HepG2 (cell line): ENCODE measurements around the gene CAT. TPM values are rescaled to one million over a fixed set of nuclear protein-coding genes. Genes with fewer than 3 reads are reported as not detected.

Experiments
- CHD4 ChIP-seq: fragments of 200-600 bp; sonication (generic); IDR thresholded peaks from 2 replicates; pipeline ENCODE4 v1.7.0; 2017; ENCODE audit warnings: mild to moderate bottlenecking, low read length, borderline replicate concordance
- IKZF1 ChIP-seq: fragments of 450-650 bp; IDR thresholded peaks from 2 replicates; pipeline ENCODE4 v1.7.1; 2016
- NR1H2 ChIP-seq: sonication (generic); formaldehyde crosslinking; IDR thresholded peaks from 2 replicates; pipeline ENCODE4 v1.8.1; 2022; ENCODE audit warnings: low read depth, missing genetic modification reagents, borderline replicate concordance
- SNAPC2 ChIP-seq: sonication (generic); formaldehyde crosslinking; IDR thresholded peaks from 2 replicates; pipeline ENCODE4 v1.8.1; 2022; ENCODE audit warnings: mild to moderate bottlenecking, missing genetic modification reagents
- WIZ ChIP-seq: sonication (generic); formaldehyde crosslinking; IDR thresholded peaks from 2 replicates; pipeline ENCODE4 v1.5.1; 2020; ENCODE audit warnings: mild to moderate bottlenecking, missing genetic modification reagents
- ZC3H13 ChIP-seq: sonication (generic); formaldehyde crosslinking; IDR thresholded peaks from 2 replicates; pipeline ENCODE4 v1.8.1; 2023; ENCODE audit warnings: mild to moderate bottlenecking, missing genetic modification reagents, moderate library complexity
- ZNF264 ChIP-seq: sonication (generic); formaldehyde crosslinking; IDR thresholded peaks from 2 replicates; pipeline ENCODE4 v1.4.0; 2020; ENCODE audit warnings: missing genetic modification reagents
- ZNF501 ChIP-seq: sonication (generic); formaldehyde crosslinking; IDR thresholded peaks from 2 replicates; pipeline ENCODE4 v1.5.1; 2020; ENCODE audit warnings: mild to moderate bottlenecking, moderate library complexity, missing genetic modification reagents
- ZNF558 ChIP-seq: sonication (generic); formaldehyde crosslinking; IDR thresholded peaks from 2 replicates; pipeline ENCODE4 v1.9.0; 2022; ENCODE audit warnings: mild to moderate bottlenecking, missing genetic modification reagents, borderline replicate concordance
- ZNF652 ChIP-seq: IDR thresholded peaks from 2 replicates; pipeline ENCODE4 v1.6.1; 2016; ENCODE audit warnings: low read depth, borderline replicate concordance
- ZNF678 ChIP-seq: sonication (generic); formaldehyde crosslinking; IDR thresholded peaks from 2 replicates; pipeline ENCODE4 v1.4.0; 2020; ENCODE audit warnings: mild to moderate bottlenecking, missing genetic modification reagents
- polyA plus RNA-seq, 8 experiments: library from polyadenylated mRNA; depleted of rRNA in 3 of 8; stranded (reverse) in 7 of 8; unstranded in 1 of 8; fragments of >200 nt; fragmentation: Illumina TruSeq in 4 of 8; extraction: Trizol in 4 of 8; gene quantifications; 2 replicates each; pipeline versions ENCODE4 v1.2.1 to v1.2.3, GENCODE V29; 2011 to 2016; ENCODE audit warnings: low read depth in 4 of 8, missing spikeins in 1 of 8, mixed read lengths in 1 of 8; ENCODE audit not compliant: insufficient read depth in 1 of 8
- total RNA-seq, 5 experiments: library from RNA; depleted of rRNA; stranded (reverse); fragments of >200 nt; fragmentation: Illumina TruSeq; extraction: Trizol; gene quantifications; 2 replicates each; pipeline ENCODE4 v1.2.3, GENCODE V29; 2016; ENCODE audit warnings: low read depth in 1 of 5
- TF ChIP-seq, protein P1 (sequence below): sonication (generic); formaldehyde crosslinking; IDR thresholded peaks from 2 replicates; pipeline ENCODE4 v1.4.0; 2020; ENCODE audit warnings: missing genetic modification reagents, borderline replicate concordance
- TF ChIP-seq, protein P2 (sequence below): IDR thresholded peaks from 2 replicates; pipeline ENCODE4 v1.6.1; 2016; ENCODE audit warnings: mild to moderate bottlenecking
- TF ChIP-seq, protein P3 (sequence below): fragments of 450-650 bp; IDR thresholded peaks from 2 replicates; pipeline ENCODE4 v1.6.1; 2017
- TF ChIP-seq, protein P4 (sequence below): sonication (generic); formaldehyde crosslinking; IDR thresholded peaks from 2 replicates; pipeline ENCODE4 v1.8.0; 2022; ENCODE audit warnings: mild to moderate bottlenecking, missing genetic modification reagents, borderline replicate concordance
- TF ChIP-seq, protein P5 (sequence below): sonication (generic); formaldehyde crosslinking; IDR thresholded peaks from 2 replicates; pipeline ENCODE4 v1.4.0; 2020; ENCODE audit warnings: missing genetic modification reagents, mild to moderate bottlenecking, borderline replicate concordance
- TF ChIP-seq, protein P6 (sequence below): sonication (generic); formaldehyde crosslinking; IDR thresholded peaks from 2 replicates; pipeline ENCODE4 v1.5.0; 2020; ENCODE audit warnings: mild to moderate bottlenecking, missing genetic modification reagents
- TF ChIP-seq, protein P7 (sequence below): sonication (generic); formaldehyde crosslinking; IDR thresholded peaks from 2 replicates; pipeline ENCODE4 v1.5.0; 2020; ENCODE audit warnings: missing genetic modification reagents

Gene CAT
- total and polyA plus RNA-seq, 2 of the 13 experiments (the other 11 are each of a cell fraction or from before 2014, with no cell fraction given) = 107 to 136 TPM

DNA sequence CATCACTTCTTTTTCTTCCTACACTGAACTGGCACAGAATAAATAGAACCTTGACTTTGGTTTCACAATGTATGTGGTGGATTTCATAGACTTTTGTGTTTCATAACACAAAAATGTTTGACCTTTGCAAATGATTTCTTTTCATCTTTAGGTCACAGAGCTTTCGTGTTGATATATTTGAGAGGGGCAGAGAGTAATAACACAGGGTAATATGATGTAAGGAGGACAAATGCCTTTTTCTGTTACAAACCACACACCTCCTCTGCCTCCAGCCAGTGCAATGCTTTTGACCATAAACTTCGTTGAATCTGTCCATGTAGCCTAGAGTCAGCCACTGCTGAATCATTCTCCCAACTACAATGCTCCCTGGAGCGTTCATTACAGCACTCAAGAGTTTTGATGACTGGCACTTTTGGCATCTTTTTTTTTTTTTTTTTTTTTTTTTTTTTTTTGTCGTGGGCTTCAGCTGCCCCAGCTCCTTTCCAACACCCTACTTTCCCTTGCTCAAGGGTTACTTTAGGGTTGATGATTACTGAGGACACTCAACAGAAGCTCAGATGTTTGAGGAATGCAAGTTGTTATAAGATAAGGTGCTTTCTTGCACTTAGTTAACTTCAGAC is 11.4 kb upstream of the CAT start (continued):
- TF ChIP-seq, protein P1, sequence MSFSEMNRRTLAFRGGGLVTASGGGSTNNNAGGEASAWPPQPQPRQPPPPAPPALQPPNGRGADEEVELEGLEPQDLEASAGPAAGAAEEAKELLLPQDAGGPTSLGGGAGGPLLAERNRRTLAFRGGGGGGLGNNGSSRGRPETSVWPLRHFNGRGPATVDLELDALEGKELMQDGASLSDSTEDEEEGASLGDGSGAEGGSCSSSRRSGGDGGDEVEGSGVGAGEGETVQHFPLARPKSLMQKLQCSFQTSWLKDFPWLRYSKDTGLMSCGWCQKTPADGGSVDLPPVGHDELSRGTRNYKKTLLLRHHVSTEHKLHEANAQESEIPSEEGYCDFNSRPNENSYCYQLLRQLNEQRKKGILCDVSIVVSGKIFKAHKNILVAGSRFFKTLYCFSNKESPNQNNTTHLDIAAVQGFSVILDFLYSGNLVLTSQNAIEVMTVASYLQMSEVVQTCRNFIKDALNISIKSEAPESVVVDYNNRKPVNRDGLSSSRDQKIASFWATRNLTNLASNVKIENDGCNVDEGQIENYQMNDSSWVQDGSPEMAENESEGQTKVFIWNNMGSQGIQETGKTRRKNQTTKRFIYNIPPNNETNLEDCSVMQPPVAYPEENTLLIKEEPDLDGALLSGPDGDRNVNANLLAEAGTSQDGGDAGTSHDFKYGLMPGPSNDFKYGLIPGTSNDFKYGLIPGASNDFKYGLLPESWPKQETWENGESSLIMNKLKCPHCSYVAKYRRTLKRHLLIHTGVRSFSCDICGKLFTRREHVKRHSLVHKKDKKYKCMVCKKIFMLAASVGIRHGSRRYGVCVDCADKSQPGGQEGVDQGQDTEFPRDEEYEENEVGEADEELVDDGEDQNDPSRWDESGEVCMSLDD = no peak
- no peak for TF ChIP-seq SNAPC2 (CRISPR knock-in tag)
- TF ChIP-seq, protein P2, sequence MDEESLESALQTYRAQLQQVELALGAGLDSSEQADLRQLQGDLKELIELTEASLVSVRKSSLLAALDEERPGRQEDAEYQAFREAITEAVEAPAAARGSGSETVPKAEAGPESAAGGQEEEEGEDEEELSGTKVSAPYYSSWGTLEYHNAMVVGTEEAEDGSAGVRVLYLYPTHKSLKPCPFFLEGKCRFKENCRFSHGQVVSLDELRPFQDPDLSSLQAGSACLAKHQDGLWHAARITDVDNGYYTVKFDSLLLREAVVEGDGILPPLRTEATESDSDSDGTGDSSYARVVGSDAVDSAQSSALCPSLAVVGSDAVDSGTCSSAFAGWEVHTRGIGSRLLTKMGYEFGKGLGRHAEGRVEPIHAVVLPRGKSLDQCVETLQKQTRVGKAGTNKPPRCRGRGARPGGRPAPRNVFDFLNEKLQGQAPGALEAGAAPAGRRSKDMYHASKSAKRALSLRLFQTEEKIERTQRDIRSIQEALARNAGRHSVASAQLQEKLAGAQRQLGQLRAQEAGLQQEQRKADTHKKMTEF (CRISPR knock-in tag) = peak; percentile 91
- TF ChIP-seq, protein P3, sequence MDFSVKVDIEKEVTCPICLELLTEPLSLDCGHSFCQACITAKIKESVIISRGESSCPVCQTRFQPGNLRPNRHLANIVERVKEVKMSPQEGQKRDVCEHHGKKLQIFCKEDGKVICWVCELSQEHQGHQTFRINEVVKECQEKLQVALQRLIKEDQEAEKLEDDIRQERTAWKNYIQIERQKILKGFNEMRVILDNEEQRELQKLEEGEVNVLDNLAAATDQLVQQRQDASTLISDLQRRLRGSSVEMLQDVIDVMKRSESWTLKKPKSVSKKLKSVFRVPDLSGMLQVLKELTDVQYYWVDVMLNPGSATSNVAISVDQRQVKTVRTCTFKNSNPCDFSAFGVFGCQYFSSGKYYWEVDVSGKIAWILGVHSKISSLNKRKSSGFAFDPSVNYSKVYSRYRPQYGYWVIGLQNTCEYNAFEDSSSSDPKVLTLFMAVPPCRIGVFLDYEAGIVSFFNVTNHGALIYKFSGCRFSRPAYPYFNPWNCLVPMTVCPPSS = no peak
- TF ChIP-seq, protein P4, sequence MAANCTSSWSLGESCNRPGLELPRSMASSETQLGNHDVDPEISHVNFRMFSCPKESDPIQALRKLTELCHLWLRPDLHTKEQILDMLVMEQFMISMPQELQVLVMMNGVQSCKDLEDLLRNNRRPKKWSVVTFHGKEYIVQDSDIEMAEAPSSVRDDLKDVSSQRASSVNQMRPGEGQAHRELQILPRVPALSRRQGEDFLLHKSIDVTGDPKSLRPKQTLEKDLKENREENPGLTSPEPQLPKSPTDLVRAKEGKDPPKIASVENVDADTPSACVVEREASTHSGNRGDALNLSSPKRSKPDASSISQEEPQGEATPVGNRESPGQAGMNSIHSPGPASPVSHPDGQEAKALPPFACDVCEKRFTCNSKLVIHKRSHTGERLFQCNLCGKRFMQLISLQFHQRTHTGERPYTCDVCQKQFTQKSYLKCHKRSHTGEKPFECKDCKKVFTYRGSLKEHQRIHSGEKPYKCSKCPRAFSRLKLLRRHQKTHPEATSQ = no peak; the same call in 1 of the 2 replicates
- no peak for TF ChIP-seq IKZF1
- no peak for TF ChIP-seq ZNF678 (CRISPR knock-in tag)
- TF ChIP-seq, protein P5, sequence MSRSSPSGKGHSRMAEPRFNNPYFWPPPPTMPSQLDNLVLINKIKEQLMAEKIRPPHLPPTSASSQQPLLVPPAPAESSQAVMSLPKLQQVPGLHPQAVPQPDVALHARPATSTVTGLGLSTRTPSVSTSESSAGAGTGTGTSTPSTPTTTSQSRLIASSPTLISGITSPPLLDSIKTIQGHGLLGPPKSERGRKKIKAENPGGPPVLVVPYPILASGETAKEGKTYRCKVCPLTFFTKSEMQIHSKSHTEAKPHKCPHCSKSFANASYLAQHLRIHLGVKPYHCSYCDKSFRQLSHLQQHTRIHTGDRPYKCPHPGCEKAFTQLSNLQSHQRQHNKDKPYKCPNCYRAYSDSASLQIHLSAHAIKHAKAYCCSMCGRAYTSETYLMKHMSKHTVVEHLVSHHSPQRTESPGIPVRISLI = peak; percentile 73; the same call in 1 of the 2 replicates
- no peak for TF ChIP-seq ZNF652 (CRISPR knock-in tag)
- no peak for TF ChIP-seq WIZ (CRISPR knock-in tag)
- no peak for TF ChIP-seq ZNF501 (CRISPR knock-in tag)
- TF ChIP-seq ZC3H13 (CRISPR knock-in tag) = no peak
- TF ChIP-seq, protein P6, sequence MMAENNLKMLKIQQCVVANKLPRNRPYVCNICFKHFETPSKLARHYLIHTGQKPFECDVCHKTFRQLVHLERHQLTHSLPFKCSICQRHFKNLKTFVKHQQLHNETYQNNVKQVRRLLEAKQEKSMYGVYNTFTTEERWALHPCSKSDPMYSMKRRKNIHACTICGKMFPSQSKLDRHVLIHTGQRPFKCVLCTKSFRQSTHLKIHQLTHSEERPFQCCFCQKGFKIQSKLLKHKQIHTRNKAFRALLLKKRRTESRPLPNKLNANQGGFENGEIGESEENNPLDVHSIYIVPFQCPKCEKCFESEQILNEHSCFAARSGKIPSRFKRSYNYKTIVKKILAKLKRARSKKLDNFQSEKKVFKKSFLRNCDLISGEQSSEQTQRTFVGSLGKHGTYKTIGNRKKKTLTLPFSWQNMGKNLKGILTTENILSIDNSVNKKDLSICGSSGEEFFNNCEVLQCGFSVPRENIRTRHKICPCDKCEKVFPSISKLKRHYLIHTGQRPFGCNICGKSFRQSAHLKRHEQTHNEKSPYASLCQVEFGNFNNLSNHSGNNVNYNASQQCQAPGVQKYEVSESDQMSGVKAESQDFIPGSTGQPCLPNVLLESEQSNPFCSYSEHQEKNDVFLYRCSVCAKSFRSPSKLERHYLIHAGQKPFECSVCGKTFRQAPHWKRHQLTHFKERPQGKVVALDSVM (CRISPR knock-in tag) = no peak
- no peak; the same call in 1 of the 2 replicates for TF ChIP-seq ZNF264 (CRISPR knock-in tag)
- no peak for TF ChIP-seq ZNF558 (CRISPR knock-in tag)
- TF ChIP-seq CHD4 = no peak
- no peak for TF ChIP-seq NR1H2 (CRISPR knock-in tag)
- TF ChIP-seq, protein P7, sequence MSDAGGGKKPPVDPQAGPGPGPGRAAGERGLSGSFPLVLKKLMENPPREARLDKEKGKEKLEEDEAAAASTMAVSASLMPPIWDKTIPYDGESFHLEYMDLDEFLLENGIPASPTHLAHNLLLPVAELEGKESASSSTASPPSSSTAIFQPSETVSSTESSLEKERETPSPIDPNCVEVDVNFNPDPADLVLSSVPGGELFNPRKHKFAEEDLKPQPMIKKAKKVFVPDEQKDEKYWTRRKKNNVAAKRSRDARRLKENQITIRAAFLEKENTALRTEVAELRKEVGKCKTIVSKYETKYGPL (CRISPR knock-in tag) = no peak; the same call in 1 of the 2 replicates
